ENCODE measurements around the gene CD300LG.

CD300LG gene

DNA sequence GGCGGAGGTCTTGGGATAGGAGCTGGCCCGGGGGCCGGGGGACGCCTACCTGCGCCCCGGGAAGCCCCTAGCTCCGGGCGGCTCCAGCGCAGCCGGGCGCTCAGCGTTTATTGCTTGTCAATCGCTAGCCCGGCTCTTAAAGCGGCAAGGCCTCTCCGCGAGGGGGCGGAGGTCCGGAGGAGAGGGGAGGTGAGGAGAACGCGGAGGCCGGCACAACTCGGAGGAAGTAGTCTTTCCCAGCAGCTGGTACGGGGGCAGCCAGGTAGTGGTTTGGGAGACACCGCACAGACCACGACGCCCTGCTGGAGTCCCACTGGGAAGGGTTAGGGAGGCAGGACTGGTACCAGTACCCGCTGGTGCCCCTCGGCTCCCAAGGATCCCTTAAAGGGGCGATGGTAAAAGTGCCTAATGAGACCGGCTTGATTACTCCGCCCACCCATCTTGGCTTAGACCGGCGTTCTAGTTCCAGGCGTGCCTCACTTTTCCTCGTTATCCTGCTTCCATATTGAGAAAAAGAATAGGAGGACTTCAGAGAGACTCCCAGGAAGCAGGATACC lies 60.5 kb downstream of the CD300LG start, which contains the start of gene MPP2:
Gene MPP2 (minus strand): TSS at position 112 of the 557 bp plus-strand sequence. CDS start 3,076 bp downstream, outside the sequence.
- DNase-seq (ENCODE audit: low spot score): peak; percentile 45

DNA sequence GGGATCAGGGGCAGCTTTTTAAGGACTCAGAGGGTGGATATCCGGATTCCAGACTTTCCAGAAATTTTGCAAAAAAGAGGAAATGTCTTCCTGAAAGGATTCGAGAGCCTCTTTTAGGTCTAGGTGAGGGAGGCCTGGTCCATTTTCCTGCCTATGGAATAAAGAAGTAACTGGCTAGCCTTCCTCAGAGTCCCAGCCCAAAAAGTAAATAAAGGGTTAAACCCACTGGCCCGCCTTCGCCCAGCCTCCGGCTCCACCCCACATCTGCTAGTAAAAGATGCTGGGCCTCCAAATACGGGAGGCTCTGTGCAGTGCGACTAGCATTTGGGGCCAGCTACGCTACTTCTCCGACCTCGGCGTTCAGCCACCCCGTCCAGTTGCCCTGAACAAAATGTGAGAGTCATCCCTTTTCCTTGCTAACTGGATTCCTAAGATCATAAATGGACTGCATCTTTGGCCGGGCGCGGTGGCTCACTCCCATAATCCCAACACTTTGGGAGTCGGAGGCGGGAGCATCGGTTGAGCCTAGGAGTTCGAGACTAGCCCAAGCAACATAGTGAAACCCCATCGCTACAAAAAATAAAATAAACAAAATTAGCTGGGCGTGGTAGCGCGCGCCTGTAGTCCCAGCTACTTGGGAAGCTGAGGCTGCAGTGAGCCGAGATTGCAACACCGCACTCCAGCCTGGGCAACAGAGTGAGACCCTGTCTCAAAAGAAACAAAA lies 61.2 kb downstream of the CD300LG start:
- peak; percentile 55 for DNase-seq (ENCODE audit: low spot score)

DNA sequence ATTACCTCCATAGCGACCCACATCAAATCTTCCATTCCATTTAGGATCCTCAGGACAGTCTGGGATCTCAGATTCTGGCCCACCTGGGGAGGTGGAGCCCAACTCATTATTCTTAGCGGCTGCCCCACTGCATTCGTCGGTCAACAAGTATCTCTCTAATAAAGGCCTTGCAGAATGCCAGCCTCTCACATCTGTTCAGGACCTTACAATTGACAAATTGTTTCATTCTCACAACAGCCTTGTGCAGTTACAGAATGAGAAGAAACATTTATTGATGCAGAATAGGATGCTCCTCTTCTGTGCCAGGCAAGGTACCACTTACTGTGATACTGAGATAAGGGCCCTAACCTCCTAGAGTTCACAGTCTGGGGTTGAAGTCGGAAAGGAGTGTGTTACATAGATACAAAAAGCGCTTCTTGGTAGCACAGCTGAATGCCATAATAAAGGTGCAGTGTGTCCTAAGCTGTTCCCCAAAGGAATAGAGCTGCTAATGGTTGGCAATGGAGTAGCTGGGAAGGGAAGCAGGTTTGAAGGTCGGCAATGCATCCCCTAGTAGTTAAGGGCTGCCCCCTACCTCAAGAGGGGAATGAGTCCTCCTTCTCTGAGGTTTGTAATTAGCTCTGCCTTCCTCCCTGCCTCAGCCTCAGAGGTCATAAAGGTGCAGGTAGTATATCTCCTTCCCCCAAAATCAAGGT lies 62.7 kb downstream of the CD300LG start:
- DNase-seq (ENCODE audit: low spot score): no peak

DNA sequence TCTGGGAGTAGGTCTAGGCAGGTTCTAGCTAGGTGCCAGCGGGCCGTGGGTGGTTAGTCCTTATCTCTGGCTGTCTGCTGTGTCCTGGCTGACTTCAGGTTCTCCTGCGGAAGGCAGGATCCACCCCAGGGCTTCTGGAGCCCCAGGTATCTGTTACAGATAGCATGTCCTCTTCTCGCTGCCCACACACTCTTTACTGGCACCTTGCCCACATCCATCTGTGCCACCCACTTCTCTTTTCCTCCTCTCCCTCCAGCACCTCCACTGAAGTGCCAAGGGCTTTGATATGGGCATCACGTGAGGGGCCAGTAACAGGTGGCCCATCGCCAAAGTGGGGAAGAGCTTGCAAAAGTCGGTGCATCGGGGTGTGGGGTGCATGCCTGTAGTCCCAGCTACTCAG lies 64.9 kb downstream of the CD300LG start:
- no peak for DNase-seq (ENCODE audit: low spot score)

DNA sequence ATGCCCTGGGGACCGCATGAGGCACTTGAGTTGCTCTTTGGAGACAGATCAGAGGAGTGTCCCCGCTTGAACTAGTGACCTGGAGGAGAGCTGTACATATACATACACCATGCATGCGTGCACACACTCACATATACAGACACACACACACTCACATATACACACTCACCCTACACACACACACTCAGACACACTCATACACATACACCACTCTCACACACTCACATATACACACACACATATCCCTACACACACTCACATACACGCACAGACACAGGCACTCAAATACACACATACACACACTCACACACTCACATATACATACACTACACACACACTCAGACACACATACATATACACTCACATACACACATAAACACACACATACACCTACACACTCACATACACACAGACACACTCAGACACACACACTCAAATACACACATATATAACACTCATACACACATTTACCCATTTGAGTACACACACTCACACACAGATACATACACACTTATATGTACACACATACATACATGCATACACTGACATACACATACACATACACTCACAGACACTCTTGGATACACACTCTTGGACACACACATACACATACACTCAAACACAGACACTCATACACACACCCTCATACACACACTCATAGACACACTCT lies 65.8 kb downstream of the CD300LG start:
- no peak for DNase-seq (ENCODE audit: low spot score)
